Stimulated activated CD8-positive, alpha-beta memory T cell treated with anti-CD3 and anti-CD28 coated beads, Interleukin-4, amount 100 ng/mL, for 24 hours (primary cell): ENCODE data around the gene SMCO4.

Experiments
- DNase-seq: peaks from one replicate; pipeline ENCODE4 v3.0.0-alpha.2; 2020; ENCODE audit warnings: low read depth

Gene SMCO4

GRCh38 chr11:93528757-93529645, 14.2 kb downstream of the SMCO4 start:
- DNase-seq = no peak

DNA sequence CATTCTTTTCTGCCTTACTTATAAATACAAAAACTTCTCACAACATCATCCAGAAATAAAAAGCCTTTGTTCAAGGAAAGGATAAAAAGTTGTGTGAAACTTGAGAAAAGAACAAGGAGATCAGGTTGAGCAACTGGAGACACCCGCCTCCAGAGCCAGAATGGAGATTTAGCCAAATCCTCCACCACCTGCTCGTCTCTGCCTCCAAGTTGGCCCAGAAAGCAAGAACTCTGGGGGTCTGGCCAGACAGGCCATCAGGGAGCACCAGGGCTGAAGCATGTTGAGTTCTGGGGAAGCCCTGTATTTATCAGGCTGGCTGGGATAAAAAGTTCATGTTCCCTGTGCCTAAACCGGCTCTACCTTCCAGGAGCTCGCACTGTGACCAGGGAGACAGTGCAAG, 14.9 kb downstream of the SMCO4 start:
- no peak for DNase-seq

GRCh38 chr11:93526641-93527583, 16.3 kb downstream of the SMCO4 start:
- DNase-seq = no peak

DNA sequence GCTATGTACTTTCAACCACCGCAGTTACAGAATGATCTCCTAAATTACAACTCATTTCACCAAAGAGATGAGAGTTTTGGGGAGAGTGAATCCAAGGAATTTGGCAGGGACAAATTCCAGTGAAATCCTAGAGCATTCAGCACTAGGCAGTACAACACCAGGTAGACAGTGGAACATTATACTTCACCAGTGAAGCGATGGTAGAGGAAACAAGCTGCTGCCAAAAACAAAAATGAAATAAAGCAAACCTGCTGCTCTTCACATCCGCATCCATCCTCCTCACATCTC, 16.9 kb downstream of the SMCO4 start:
- DNase-seq = no peak

DNA sequence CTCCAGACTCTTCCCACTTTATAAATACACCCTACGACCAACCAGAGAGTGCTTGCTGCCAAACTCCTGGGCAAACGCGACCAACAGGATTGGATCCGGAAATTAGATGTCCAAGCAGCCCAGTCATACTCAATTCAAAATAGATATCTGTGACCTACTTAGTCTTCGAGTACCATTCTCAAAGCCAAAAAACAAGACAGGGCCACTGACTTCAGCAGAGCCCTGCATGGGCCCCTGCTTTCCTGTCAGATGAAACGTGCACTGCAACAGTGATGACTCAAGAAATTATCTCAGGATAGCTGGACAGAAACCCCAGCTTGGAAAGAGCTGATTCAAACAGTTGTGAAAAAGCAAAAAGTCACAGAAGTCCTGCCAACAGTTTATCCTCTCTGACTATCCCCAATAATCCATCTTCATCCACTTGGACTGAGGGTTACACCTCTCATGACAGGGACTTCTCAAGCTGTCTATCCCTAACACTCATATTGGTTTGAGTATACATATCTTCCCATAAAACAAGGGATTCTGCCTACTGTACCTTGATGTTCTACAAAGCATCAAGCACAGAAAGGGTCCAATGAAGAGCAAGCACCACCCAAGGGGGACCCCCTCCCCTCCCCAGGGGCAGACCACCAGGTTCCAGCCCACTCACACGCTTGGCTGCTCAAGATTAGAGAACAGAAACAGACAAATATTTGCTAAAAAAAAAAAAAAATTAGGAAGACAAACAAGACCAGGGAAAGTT, 17.4 kb downstream of the SMCO4 start:
- DNase-seq = no peak

- no peak for DNase-seq
Measured at GRCh38 chr11:93524858-93525257, 18.3 kb downstream of the SMCO4 start.

GRCh38 chr11:93524173-93524536, 19.0 kb downstream of the SMCO4 start:
- DNase-seq = no peak

DNA sequence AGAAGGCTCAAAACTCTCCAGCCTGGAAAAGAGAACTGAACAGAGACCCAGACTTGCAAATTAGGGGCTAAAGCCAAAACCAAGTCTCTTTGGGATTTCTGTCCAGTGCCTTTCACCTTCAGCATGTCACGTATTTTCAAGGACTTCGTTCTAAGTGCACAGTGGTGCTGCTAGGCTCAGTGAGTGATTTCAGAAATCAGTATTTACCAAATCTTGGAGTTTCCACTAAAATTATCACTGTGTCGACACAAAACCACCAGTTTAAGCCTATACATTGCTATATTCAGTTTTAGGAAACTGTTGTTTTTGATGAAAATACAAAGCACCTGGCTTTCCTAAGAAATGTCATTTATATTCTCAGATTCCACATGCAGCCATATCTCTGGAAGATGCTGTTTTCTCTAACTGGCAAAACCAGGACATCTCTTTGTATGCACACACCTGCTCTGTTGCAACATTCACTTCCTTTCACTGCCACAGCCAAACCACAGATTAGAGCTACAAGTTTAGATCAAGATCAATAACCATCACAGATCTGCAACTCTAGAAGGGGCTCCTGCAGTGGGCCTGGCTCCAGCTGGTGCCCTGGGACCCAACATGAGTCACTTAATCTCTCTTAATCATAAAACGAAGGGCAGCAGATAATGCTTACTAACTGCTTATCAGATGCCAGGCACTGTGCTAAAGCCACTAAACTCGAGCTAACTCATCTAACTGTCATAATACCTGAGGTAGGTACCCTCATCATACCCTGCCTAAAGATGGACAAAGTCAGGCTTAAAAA, 22.3 kb downstream of the SMCO4 start:
- DNase-seq = no peak

DNA sequence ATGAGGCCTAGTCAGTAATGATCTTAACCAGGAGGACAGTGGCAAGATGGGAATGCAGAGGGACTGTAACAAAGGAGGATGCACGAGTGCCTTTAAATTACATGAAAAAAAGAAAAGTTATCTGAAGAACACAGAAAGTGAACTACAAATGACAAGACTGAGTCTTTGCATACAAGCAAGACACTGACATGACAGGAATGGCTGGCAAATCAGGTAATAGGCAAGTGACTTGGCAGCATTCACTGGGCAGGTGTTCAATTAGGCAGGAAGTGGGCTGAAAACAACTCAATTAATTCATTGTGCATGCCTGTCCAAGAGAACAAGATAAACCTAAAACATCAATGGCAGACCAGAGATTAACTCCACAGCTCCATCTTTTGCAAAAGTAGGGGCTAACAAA, 24.0 kb downstream of the SMCO4 start:
- no peak for DNase-seq

GRCh38 chr11:93518081-93518480, 25.1 kb downstream of the SMCO4 start:
- DNase-seq = no peak

GRCh38 chr11:93517611-93518010, 25.6 kb downstream of the SMCO4 start:
- no peak for DNase-seq

DNA sequence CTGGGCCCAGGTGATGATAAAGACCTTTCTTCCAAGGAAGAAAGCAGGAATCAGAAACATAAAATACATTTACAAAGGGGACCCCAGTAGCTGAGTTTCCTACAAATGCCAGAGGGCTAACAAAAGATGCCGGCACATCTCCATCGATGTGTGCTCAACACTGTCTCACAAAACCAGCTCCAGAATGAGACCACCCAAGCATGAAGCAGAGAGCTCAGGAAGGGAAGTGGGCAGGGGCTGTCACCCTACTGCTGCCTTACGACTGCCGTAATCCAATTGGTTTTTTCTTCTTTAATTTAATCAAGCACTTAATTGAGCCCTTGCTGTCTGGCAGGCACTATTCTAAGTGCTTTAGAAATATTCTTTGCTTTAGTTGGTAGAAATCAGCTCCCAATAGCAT, 26.1 kb downstream of the SMCO4 start:
- DNase-seq = no peak

DNA sequence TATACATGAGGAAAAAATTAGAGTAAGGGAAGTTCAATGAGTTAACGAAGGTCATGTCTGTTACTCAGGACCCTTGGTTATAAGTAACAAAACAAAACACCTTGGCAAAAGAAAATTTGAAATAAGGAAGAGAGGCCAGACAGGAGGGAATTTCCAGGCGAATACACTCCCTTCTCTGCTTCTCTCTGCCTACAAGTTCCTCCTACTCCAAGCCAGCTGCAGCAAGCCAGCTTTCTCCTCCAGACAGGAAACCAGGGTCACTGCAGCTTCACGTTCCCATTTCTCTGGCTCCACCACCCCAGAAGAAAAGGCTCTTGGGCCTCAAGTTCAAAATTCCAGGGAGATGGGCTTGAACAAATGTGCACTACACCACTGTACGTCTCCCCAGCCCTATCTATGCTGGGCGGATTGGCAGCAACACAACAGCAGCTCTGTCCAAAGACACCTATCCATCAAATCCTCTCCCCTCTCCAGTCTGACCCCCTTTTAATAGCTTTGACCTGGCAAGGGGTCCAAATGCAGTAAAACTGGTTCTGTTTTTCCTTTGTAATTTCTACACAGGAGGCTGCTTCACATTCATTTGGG, 27.7 kb downstream of the SMCO4 start:
- DNase-seq = no peak

DNA sequence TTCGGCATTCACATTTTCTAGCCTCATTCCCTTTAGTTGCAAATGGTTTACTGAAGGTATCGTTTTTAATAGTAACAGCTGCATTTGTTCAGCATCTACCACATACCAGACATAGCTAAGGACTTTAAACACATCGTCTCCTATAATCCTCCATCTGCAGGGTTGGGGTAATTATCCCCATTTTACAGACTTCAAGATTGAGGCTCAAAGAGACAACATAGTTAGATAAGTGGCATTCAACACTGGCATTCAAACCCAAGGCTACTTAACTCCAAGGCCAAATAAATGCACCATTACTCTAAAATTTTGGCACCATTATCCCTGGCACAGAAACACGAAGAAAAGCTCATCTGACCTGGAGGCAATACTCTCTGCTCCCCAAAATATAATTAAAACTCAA, 28.5 kb downstream of the SMCO4 start:
- DNase-seq = no peak

GRCh38 chr11:93513772-93514171, 29.4 kb downstream of the SMCO4 start:
- DNase-seq = no peak

DNA sequence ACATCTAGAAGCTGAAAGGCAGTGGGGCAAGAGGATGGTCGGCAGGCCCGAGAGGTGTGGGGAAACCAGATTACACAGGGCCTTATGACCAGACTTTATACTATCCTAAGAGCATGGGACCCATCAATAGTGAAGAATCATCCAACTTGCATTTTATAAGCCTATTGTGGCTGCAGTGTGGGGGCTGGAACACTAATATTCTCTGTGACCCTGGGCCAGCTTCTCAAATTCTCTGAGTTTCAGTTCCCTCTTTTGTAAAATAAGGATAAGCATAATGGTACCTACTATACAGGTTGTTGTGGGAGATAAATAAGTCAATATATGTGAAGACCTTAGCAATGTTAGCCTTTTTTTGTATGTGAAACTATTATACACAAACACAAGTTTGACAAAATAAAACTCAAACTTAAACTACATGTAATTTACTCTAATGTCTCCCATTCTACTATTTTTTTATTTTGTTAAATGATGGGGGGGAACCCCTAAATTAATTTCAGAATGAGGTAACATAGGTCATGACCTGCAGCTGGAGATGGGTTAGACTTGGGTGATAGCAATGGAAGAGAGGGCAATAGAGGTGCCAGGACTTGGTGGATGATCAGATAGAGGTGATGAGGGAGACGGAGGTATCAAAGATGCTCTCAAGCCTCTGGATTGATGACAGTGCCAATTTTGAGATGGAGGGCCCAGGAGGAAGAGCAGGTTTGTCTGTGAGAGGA, 30.1 kb downstream of the SMCO4 start:
- no peak for DNase-seq

- DNase-seq = no peak
Measured at GRCh38 chr11:93512073-93512475, 31.1 kb downstream of the SMCO4 start.

GRCh38 chr11:93510196-93510873, 32.9 kb downstream of the SMCO4 start:
- no peak for DNase-seq

DNA sequence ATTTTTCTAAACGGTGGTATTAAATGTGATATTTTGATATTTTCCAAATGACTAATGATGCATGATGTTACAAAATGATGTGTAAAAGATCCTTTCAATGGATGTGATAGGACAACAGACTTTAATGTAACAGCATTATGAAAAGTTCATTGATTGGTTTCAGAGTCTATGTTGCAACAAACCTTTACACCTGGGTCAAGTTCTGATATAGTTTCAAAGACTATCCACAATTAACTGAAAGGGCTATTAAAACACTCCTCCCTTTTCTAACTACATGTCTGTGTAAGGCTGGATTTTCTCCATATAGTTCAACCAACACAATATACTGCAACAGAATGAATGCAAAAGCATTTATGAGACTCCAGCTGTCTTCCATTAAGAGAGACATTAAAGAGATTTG, 35.7 kb downstream of the SMCO4 start:
- no peak for DNase-seq

DNA sequence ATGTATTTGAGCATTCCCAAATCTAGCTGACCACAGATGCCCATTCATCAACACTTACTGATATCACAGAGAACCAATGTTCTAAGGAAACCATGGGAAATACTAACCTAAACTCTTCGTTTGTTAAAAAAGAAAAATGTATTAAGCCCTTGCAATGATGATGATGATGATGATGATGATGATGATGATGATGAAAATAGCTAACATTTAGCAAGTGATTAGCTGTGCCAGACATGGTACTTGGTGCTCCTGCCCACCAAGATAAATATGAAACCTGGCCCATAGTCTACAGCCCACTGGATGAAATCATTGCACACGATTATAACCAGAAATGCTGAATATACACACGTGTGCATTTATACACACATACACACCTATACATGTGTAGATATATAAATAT, 37.5 kb downstream of the SMCO4 start:
- DNase-seq = no peak
